Measurements from ENCODE around the gene UNC5A.

The UNC5A gene

GRCh38 chr5:176790941-176791340, 19.4 kb upstream of the UNC5A start:
- no peak for DNase-seq
- Histone ChIP-seq H3K27me3 (replicated peaks) (peaks cover 54% of the 10 kb centered on the region), H3K27ac (no peak overlapping the region), H3K36me3 (replicated peaks) (no peaks in the 10 kb centered on the region), H3K4me3 (ENCODE audit: low read depth, low read length) (no peak overlapping the region)
- in situ Hi-C loops (cut with HindIII; ENCODE audit: low pct_ligation_motif_present, low sequenced_read_pairs), result no loop called here
- TF ChIP-seq CTCF (IDR thresholded peaks at IDR 0.05; ENCODE audit: low read depth, low read length, missing control alignments), result no peak

- Histone ChIP-seq H3K4me3 (ENCODE audit: low read depth, low read length) (no peak overlapping the region), H3K27ac (no peak overlapping the region), H3K27me3 (replicated peaks) (peaks cover 69% of the 10 kb centered on the region), H3K36me3 (replicated peaks) (no peaks in the 10 kb centered on the region)
- TF ChIP-seq CTCF (IDR thresholded peaks at IDR 0.05; ENCODE audit: low read depth, low read length, missing control alignments), result no peak
- no peak for DNase-seq
- in situ Hi-C loops (cut with HindIII; ENCODE audit: low pct_ligation_motif_present, low sequenced_read_pairs), result no loop called here
Observed at GRCh38 chr5:176792655-176793342, 17.6 kb upstream of the UNC5A start.

GRCh38 chr5:176793343-176793699, 17.0 kb upstream of the UNC5A start:
- no peak for DNase-seq
- Histone ChIP-seq H3K27ac (no peak overlapping the region), H3K27me3 (replicated peaks) (peaks cover 69% of the 10 kb centered on the region), H3K36me3 (replicated peaks) (no peaks in the 10 kb centered on the region), H3K4me3 (ENCODE audit: low read depth, low read length) (no peak overlapping the region)
- in situ Hi-C loops (cut with HindIII; ENCODE audit: low pct_ligation_motif_present, low sequenced_read_pairs), result no loop called here
- no peak for TF ChIP-seq CTCF (IDR thresholded peaks at IDR 0.05; ENCODE audit: low read depth, low read length, missing control alignments)

GRCh38 chr5:176793736-176794135, 16.6 kb upstream of the UNC5A start:
- Histone ChIP-seq H3K4me3 (ENCODE audit: low read depth, low read length) (no peak overlapping the region), H3K36me3 (replicated peaks) (no peaks in the 10 kb centered on the region), H3K27ac (no peak overlapping the region), H3K27me3 (replicated peaks) (peaks cover 66% of the 10 kb centered on the region)
- in situ Hi-C loops (cut with HindIII; ENCODE audit: low pct_ligation_motif_present, low sequenced_read_pairs), result no loop called here
- TF ChIP-seq CTCF (IDR thresholded peaks at IDR 0.05; ENCODE audit: low read depth, low read length, missing control alignments), result no peak
- DNase-seq, result no peak

GRCh38 chr5:176794509-176794908, 15.8 kb upstream of the UNC5A start:
- Histone ChIP-seq H3K4me3 (ENCODE audit: low read depth, low read length) (no peak overlapping the region), H3K27me3 (replicated peaks) (peaks cover 59% of the 10 kb centered on the region), H3K36me3 (replicated peaks) (no peaks in the 10 kb centered on the region), H3K27ac (no peak overlapping the region)
- in situ Hi-C loops (cut with HindIII; ENCODE audit: low pct_ligation_motif_present, low sequenced_read_pairs), result no loop called here
- no peak for DNase-seq
- no peak for TF ChIP-seq CTCF (IDR thresholded peaks at IDR 0.05; ENCODE audit: low read depth, low read length, missing control alignments)

GRCh38 chr5:176796411-176796810, 13.9 kb upstream of the UNC5A start:
- no peak overlapping the region for H3K27ac ChIP-seq
- peaks cover 53% of the 10 kb centered on the region for H3K27me3 ChIP-seq (replicated peaks)
- DNase-seq, result no peak
- no peak overlapping the region for H3K4me3 ChIP-seq (ENCODE audit: low read depth, low read length)
- no peak for TF ChIP-seq CTCF (IDR thresholded peaks at IDR 0.05; ENCODE audit: low read depth, low read length, missing control alignments)
- H3K36me3 ChIP-seq (replicated peaks), result no peaks in the 10 kb centered on the region
- in situ Hi-C loops (cut with HindIII; ENCODE audit: low pct_ligation_motif_present, low sequenced_read_pairs), result no loop called here
